Neural progenitor cell (in vitro differentiated cells): ENCODE measurements around the gene PRDM12. TPM values are rescaled to one million over a fixed set of nuclear protein-coding genes. Genes with fewer than 3 reads are reported as not detected.

Experiments used
- DNase-seq: peaks from one replicate; pipeline ENCODE4 v3.0.0-alpha.2; 2016; ENCODE audit warnings: low spot score
- H2AFZ ChIP-seq: fragments of 200-600 bp; sonication (generic); replicated peaks from 2 replicates; pipeline ENCODE4 v1.6.1; 2016; ENCODE audit warnings: antibody characterized with exemption
- H3F3A ChIP-seq: fragments of 200-600 bp; sonication (generic); 2 replicates; pipeline ENCODE4 v1.6.1; 2016; ENCODE audit warnings: antibody characterized with exemption, low read depth
- H3K27ac ChIP-seq: fragments of 200-600 bp; sonication (generic); 2 replicates; pipeline ENCODE4 v1.5.1; 2016; ENCODE audit warnings: mild to moderate bottlenecking
- H3K27me3 ChIP-seq: fragments of 200-600 bp; sonication (generic); 2 replicates; pipeline ENCODE4 v1.6.1; 2016; ENCODE audit warnings: mild to moderate bottlenecking, moderate library complexity
- H3K36me3 ChIP-seq: fragments of 200-600 bp; sonication (generic); 2 replicates; pipeline ENCODE4 v1.5.1; 2016
- H3K4me1 ChIP-seq: fragments of 200-600 bp; sonication (generic); 2 replicates; pipeline ENCODE4 v1.6.1; 2016; ENCODE audit warnings: mixed run types
- H3K4me2 ChIP-seq: fragments of 200-600 bp; sonication (generic); 2 replicates; pipeline ENCODE4 v1.6.1; 2016
- H3K4me3 ChIP-seq: fragments of 200-600 bp; sonication (generic); 2 replicates; pipeline ENCODE4 v1.5.1; 2016
- H3K79me2 ChIP-seq: fragments of 200-600 bp; sonication (generic); 2 replicates; pipeline ENCODE4 v1.6.1; 2016; ENCODE audit warnings: low read depth
- H3K9ac ChIP-seq: fragments of 200-600 bp; sonication (generic); 2 replicates; pipeline ENCODE4 v1.6.1; 2016
- H3K9me3 ChIP-seq: fragments of 200-600 bp; sonication (generic); 2 replicates; pipeline ENCODE4 v1.5.1; 2016; ENCODE audit warnings: low read depth
- H4K20me1 ChIP-seq: fragments of 200-600 bp; sonication (generic); 2 replicates; pipeline ENCODE4 v1.6.1; 2016; ENCODE audit warnings: low read depth
- H3K27ac Mint-ChIP-seq: 3 replicates; pipeline ENCODE4 v1.8.0; 2021; ENCODE audit warnings: mixed read lengths
- H3K27me3 Mint-ChIP-seq: 2 replicates; pipeline ENCODE4 v1.8.0; 2022; ENCODE audit warnings: low read depth, mild to moderate bottlenecking, inconsistent platforms, moderate library complexity, mixed read lengths; ENCODE audit not compliant: insufficient read depth
- H3K36me3 Mint-ChIP-seq: 3 replicates; pipeline ENCODE4 v1.8.0; 2021; ENCODE audit warnings: mixed read lengths
- H3K4me1 Mint-ChIP-seq: 3 replicates; pipeline ENCODE4 v1.8.0; 2021; ENCODE audit warnings: mixed read lengths
- H3K4me3 Mint-ChIP-seq: 3 replicates; pipeline ENCODE4 v1.8.0; 2021; ENCODE audit warnings: mild to moderate bottlenecking, moderate library complexity, mixed read lengths
- H3K9me3 Mint-ChIP-seq: 3 replicates; pipeline ENCODE4 v1.8.0; 2020; ENCODE audit warnings: mixed read lengths
- EZH2 ChIP-seq: fragments of 200-600 bp; sonication (generic); IDR thresholded peaks from 2 replicates; pipeline ENCODE4 v1.6.1; 2017; ENCODE audit warnings: antibody characterized with exemption, mild to moderate bottlenecking, moderate library complexity
- EZH2phosphoT487 ChIP-seq: fragments of 200-600 bp; sonication (generic); IDR thresholded peaks from 2 replicates; pipeline ENCODE4 v1.6.1; 2017; ENCODE audit warnings: antibody characterized with exemption
- total RNA-seq: library from RNA; depleted of rRNA; stranded (reverse); fragments of >200 nt; gene quantifications from 2 replicates; pipeline ENCODE4 v1.2.3, GENCODE V29; 2015; ENCODE audit warnings: low replicate concordance
- TF ChIP-seq, protein P1 (sequence below): fragments of 200-600 bp; sonication (generic); IDR thresholded peaks from 2 replicates; pipeline ENCODE4 v1.5.1; 2017; ENCODE audit warnings: antibody characterized with exemption, mild to moderate bottlenecking

Gene PRDM12
- total RNA-seq, 1 donor from 2014 or later, result not detected

DNA sequence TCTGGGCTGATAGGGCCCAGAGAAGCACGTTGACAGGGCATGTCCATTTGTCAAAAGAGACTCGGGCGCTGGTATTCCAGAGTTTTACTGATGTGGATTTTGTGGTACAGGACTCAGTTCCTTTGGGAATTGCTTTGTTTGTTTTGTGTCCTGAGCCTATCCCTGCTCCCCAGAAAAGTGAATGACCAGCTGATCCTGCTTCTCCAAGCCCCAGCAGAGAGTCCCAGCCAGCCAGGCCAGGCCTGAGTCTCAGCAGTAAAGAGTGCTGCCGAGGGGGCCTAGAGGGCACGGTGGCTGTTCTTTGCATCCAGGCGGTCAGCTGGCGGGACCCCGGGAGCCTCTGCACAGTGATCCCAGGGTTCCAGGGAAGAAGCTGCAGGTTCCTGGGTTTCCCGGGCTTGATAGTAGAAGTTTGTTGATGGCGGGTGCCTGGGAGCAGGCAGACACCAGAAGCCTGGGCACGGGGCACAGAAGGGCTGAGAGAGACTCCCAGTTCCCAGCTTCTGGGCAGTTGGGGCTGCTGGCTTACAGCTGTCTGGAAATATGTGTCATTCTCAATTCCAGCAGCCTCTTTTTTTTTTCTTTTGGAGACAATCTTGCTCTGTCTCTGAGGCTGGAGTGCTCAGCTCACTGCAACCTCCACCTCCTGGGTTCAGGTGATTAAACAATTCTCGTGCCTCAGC, 8.7 kb downstream of the PRDM12 start:
- Mint-ChIP-seq H3K4me1 (peaks cover 9% of the 10 kb centered on the region), H3K36me3 (peaks cover 1% of the 10 kb centered on the region), H3K4me3 (no peak overlapping the region), H3K9me3 (peaks cover 1% of the 10 kb centered on the region), H3K27ac (no peak overlapping the region), H3K27me3 (peaks cover 38% of the 10 kb centered on the region)
- Histone ChIP-seq H3K4me3 (no peak overlapping the region), H2AFZ (no peak overlapping the region), H3K27ac (no peak overlapping the region), H3K4me1 (no peaks in the 10 kb centered on the region), H4K20me1 (no peaks in the 10 kb centered on the region), H3K27me3 (peaks cover 67% of the 10 kb centered on the region), H3K9ac (no peak overlapping the region), H3F3A (no peaks in the 10 kb centered on the region), H3K4me2 (no peak overlapping the region), H3K79me2 (no peaks in the 10 kb centered on the region), H3K36me3 (no peaks in the 10 kb centered on the region), H3K9me3 (no peaks in the 10 kb centered on the region)
- no peak for TF ChIP-seq EZH2
- no peak for DNase-seq

DNA sequence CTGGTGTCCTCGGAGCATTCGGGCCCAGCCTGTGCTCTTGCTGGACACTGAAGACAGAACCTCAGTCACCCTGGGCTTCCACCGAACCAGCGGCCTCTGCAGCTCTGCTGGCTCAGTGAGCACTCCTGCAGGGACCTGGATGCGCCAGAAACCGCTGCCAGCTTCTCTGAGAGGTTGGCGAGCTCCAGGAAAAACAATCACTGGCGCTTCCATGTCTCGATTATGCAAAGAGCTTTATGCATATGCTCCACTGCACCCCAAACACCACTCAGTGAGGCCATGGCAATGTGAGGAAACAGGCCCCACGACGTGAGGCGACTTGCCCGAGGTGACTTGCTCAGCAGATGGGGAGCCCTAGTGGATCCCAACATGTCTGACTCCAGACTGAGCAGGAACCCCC, 11.0 kb downstream of the PRDM12 start:
- H3K4me1 Mint-ChIP-seq, result peaks cover 8% of the 10 kb centered on the region
- H3K36me3 Mint-ChIP-seq, result no peaks in the 10 kb centered on the region
- peaks cover 38% of the 10 kb centered on the region for H3K27me3 Mint-ChIP-seq

DNA sequence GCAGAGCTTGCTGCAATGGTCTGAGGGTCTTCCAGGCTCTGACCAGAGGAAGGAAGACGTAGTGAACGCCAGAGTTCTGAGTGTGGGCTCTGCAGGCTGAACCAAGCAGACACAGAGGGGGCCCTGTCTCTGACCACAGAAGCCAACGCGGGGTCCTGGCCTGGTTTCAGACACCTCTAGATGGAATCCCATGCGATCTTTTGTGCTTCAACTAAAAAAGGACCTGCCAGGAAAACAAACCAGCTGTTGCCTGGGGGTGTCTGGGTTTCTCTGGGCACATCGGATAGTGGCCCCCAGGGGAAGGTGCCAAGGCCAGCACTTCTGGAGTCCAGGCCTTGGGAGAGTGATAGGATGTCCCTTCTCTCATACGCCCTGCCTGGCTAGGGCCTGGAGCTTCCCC, 12.9 kb downstream of the PRDM12 start:
- Histone ChIP-seq H3K27me3 (peaks cover 67% of the 10 kb centered on the region), H4K20me1 (no peaks in the 10 kb centered on the region), H3K4me1 (no peaks in the 10 kb centered on the region), H3K4me2 (no peak overlapping the region), H3K36me3 (no peaks in the 10 kb centered on the region), H3K4me3 (no peak overlapping the region), H3F3A (peaks cover 6% of the 10 kb centered on the region), H3K9me3 (no peaks in the 10 kb centered on the region), H3K9ac (no peak overlapping the region), H2AFZ (no peak overlapping the region), H3K27ac (no peak overlapping the region), H3K79me2 (no peaks in the 10 kb centered on the region)
- Mint-ChIP-seq H3K9me3 (no peaks in the 10 kb centered on the region), H3K27ac (no peak overlapping the region), H3K27me3 (peaks cover 38% of the 10 kb centered on the region), H3K4me1 (peaks cover 4% of the 10 kb centered on the region), H3K4me3 (no peak overlapping the region), H3K36me3 (no peaks in the 10 kb centered on the region)
- TF ChIP-seq, protein P1, sequence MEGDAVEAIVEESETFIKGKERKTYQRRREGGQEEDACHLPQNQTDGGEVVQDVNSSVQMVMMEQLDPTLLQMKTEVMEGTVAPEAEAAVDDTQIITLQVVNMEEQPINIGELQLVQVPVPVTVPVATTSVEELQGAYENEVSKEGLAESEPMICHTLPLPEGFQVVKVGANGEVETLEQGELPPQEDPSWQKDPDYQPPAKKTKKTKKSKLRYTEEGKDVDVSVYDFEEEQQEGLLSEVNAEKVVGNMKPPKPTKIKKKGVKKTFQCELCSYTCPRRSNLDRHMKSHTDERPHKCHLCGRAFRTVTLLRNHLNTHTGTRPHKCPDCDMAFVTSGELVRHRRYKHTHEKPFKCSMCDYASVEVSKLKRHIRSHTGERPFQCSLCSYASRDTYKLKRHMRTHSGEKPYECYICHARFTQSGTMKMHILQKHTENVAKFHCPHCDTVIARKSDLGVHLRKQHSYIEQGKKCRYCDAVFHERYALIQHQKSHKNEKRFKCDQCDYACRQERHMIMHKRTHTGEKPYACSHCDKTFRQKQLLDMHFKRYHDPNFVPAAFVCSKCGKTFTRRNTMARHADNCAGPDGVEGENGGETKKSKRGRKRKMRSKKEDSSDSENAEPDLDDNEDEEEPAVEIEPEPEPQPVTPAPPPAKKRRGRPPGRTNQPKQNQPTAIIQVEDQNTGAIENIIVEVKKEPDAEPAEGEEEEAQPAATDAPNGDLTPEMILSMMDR, result no peak
- TF ChIP-seq EZH2, result no peak
- no peak for TF ChIP-seq EZH2phosphoT487
- DNase-seq, result no peak

More for the DNA sequence above, 11.0 kb downstream of the PRDM12 start:
- Histone ChIP-seq H3K4me2 (no peak overlapping the region), H2AFZ (no peak overlapping the region), H3K36me3 (no peaks in the 10 kb centered on the region), H3F3A (no peaks in the 10 kb centered on the region), H3K79me2 (no peaks in the 10 kb centered on the region), H3K27me3 (peaks cover 67% of the 10 kb centered on the region), H4K20me1 (no peaks in the 10 kb centered on the region), H3K9ac (no peak overlapping the region), H3K4me1 (no peaks in the 10 kb centered on the region), H3K27ac (no peak overlapping the region), H3K4me3 (no peak overlapping the region), H3K9me3 (no peaks in the 10 kb centered on the region)
- Mint-ChIP-seq H3K4me3 (no peak overlapping the region), H3K9me3 (no peaks in the 10 kb centered on the region), H3K27ac (no peak overlapping the region)
- DNase-seq, result no peak
- TF ChIP-seq, protein P1, result no peak
- no peak for TF ChIP-seq EZH2
- no peak for TF ChIP-seq EZH2phosphoT487
